Ascending aorta (tissue), 2 donors: ENCODE results near the gene RASGRP2. TPM values are rescaled to one million over a fixed set of nuclear protein-coding genes. Genes with fewer than 3 reads are reported as not detected.

Experiments used
- DNase-seq, 2 donors: peaks; one replicate each; pipeline ENCODE4 v3.0.0-alpha.2; 2019; ENCODE audit warnings: low spot score in 2 of 2
- H3K27ac ChIP-seq, 2 donors: fragments of 200-600 bp; sonication (generic); one replicate each; pipeline ENCODE4 v1.5.1; 2016 to 2017; ENCODE audit warnings: mild to moderate bottlenecking in 1 of 2
- H3K27me3 ChIP-seq: fragments of 200-600 bp; sonication (generic); one replicate; pipeline ENCODE4 v1.5.1; 2017
- H3K36me3 ChIP-seq, 2 donors: fragments of 200-600 bp; sonication (generic); one replicate each; pipeline ENCODE4 v1.5.1; 2016
- H3K4me1 ChIP-seq, 2 donors: fragments of 200-600 bp; sonication (generic); one replicate each; pipeline ENCODE4 v1.5.1; 2016 to 2017; ENCODE audit warnings: mild to moderate bottlenecking in 1 of 2
- H3K4me3 ChIP-seq, 2 donors: fragments of 200-600 bp; sonication (generic); one replicate each; pipeline ENCODE4 v1.5.1; 2016 to 2017; ENCODE audit warnings: mild to moderate bottlenecking in 1 of 2
- H3K9me3 ChIP-seq, 2 donors: fragments of 200-600 bp; sonication (generic); one replicate each; pipeline ENCODE4 v1.5.1; 2016
- intact Hi-C: fragments of 100-400 bp; cut with DNase I; formaldehyde crosslinking; loops from one replicate; pipeline ENCODE4 v1.15.1; 2023
- total RNA-seq: library from RNA; depleted of rRNA; stranded (reverse); fragments of >200 nt; gene quantifications from one replicate; pipeline ENCODE4 v1.1.0, GENCODE V29; 2016
- TF ChIP-seq, protein P1 (sequence below), 3 experiments: fragments of 200-600 bp in 2 of 3; fragments of 450-650 bp in 1 of 3; sonication (generic) in 2 of 3; IDR thresholded peaks; one replicate each; pipeline ENCODE4 v1.5.1; 2016 to 2019; ENCODE audit warnings: antibody characterized with exemption in 3 of 3, mild to moderate bottlenecking in 1 of 3, moderate library complexity in 1 of 3

The RASGRP2 gene
- total RNA-seq, 1 donor from 2014 or later: 44.2 TPM

DNA sequence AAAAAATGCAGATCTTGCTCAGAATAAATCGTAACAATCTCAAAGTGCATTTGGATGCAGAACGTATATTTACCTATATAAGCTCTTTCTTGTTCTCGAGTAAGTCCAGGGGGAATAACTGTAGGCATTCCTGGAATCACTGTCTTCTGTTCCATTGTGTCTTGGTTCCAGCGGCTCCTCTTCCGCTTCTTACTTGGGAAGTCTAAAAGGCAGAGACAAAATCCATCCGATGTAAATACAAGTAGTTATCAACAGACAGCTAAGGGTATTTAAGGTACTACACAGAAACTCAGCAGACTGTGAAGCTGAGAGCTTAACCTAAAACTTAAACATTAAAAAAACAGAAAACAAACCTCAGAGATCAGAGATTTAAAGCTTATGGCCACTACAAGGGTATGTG, 32.5 kb upstream of the RASGRP2 start:
- H3K4me1 ChIP-seq: peaks cover 20 to 54% of the 10 kb centered on the region in 2 donors
- H3K36me3 ChIP-seq: peaks cover 52 to 57% of the 10 kb centered on the region in 2 donors
- no peaks in the 10 kb centered on the region for H3K27me3 ChIP-seq
- peak overlapping the region in 1 of 2 donors; percentile 100 for H3K27ac ChIP-seq
- DNase-seq: no peak
- H3K9me3 ChIP-seq: no peaks in the 10 kb centered on the region
- intact Hi-C loops: loop anchor here (2.0 kb wide), 1 partner anchor 16 kb away; no protein-coding TSS in a partner anchor
- H3K4me3 ChIP-seq: peak overlapping the region; percentile 85 to 95
- TF ChIP-seq, protein P1, sequence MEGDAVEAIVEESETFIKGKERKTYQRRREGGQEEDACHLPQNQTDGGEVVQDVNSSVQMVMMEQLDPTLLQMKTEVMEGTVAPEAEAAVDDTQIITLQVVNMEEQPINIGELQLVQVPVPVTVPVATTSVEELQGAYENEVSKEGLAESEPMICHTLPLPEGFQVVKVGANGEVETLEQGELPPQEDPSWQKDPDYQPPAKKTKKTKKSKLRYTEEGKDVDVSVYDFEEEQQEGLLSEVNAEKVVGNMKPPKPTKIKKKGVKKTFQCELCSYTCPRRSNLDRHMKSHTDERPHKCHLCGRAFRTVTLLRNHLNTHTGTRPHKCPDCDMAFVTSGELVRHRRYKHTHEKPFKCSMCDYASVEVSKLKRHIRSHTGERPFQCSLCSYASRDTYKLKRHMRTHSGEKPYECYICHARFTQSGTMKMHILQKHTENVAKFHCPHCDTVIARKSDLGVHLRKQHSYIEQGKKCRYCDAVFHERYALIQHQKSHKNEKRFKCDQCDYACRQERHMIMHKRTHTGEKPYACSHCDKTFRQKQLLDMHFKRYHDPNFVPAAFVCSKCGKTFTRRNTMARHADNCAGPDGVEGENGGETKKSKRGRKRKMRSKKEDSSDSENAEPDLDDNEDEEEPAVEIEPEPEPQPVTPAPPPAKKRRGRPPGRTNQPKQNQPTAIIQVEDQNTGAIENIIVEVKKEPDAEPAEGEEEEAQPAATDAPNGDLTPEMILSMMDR (IDR thresholded peaks at IDR 0.05): no peak

DNA sequence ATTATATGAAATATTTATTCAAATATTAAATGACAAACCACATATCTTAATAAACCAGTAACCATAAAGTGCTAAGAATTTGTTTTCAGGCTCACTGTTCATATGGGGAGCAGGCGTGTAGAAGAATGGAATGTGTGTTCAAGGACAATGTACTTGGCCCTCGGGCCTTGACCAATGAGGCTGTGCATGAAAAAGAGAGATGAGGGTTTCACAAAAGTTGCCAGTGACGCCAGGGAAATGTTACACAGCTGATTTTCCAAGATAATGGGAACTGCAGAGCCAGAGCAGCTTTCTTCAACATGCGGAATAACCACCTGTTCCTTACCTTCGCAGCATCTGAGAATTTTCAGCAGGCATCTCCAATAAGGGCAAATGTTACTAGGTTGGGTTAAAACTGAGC, 30.2 kb upstream of the RASGRP2 start:
- peak in 1 of 2 donors; percentile 50 for DNase-seq
- H3K4me3 ChIP-seq: no peak overlapping the region
- no peak overlapping the region for H3K27ac ChIP-seq
- H3K27me3 ChIP-seq: no peaks in the 10 kb centered on the region
- peaks cover 75 to 80% of the 10 kb centered on the region in 2 donors for H3K36me3 ChIP-seq
- H3K9me3 ChIP-seq: no peaks in the 10 kb centered on the region
- intact Hi-C loops: no loop called here
- TF ChIP-seq, protein P1 (IDR thresholded peaks at IDR 0.05): no peak
- peaks cover 16 to 48% of the 10 kb centered on the region in 2 donors for H3K4me1 ChIP-seq

GRCh38 chr11:64772303-64773018, 28.5 kb upstream of the RASGRP2 start:
- H3K27ac ChIP-seq: peak overlapping the region; percentile 24 to 29
- peaks cover 91 to 97% of the 10 kb centered on the region in 2 donors for H3K36me3 ChIP-seq
- intact Hi-C loops: no loop called here
- peak in 1 of 2 donors; percentile 47 for DNase-seq
- H3K27me3 ChIP-seq: no peaks in the 10 kb centered on the region
- H3K4me1 ChIP-seq: peaks cover 16 to 55% of the 10 kb centered on the region in 2 donors
- no peaks in the 10 kb centered on the region for H3K9me3 ChIP-seq
- TF ChIP-seq, protein P1 (IDR thresholded peaks at IDR 0.05): no peak
- no peak overlapping the region for H3K4me3 ChIP-seq

DNA sequence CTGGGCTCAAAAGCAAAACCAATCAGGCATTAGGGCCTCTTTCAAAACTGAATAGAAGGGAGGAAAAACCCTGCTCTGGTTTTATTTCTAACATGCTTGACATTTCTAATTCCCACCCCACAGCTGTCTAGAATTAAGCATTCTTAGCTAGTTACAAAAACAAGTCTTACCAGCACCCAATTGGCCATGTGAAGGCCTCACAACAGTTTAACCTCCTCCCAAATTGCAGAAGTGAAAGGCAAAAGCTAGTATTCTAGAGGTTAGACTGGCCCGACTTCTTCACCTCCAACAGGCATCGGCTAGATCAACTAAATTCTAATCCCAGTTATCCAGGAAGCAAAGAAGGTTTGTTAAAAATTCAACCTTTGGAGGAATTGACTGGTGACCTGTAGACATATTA, 27.9 kb upstream of the RASGRP2 start:
- intact Hi-C loops: no loop called here
- no peak overlapping the region for H3K4me3 ChIP-seq
- DNase-seq: no peak
- peaks cover 11 to 51% of the 10 kb centered on the region in 2 donors for H3K4me1 ChIP-seq
- H3K27ac ChIP-seq: no peak overlapping the region
- TF ChIP-seq, protein P1 (IDR thresholded peaks at IDR 0.05): no peak
- peaks cover 97 to 100% of the 10 kb centered on the region in 2 donors for H3K36me3 ChIP-seq
- H3K27me3 ChIP-seq: no peaks in the 10 kb centered on the region
- no peaks in the 10 kb centered on the region for H3K9me3 ChIP-seq

GRCh38 chr11:64770120-64770519, 26.2 kb upstream of the RASGRP2 start:
- Histone ChIP-seq H3K36me3 (peaks cover 100% of the 10 kb centered on the region in 2 donors), H3K9me3 (no peaks in the 10 kb centered on the region), H3K4me3 (no peak overlapping the region), H3K27me3 (no peaks in the 10 kb centered on the region), H3K4me1 (peaks cover 3 to 35% of the 10 kb centered on the region in 2 donors), H3K27ac (no peak overlapping the region)
- intact Hi-C loops: no loop called here
- TF ChIP-seq, protein P1 (IDR thresholded peaks at IDR 0.05): no peak
- peak in 1 of 2 donors; percentile 56 for DNase-seq
